Naive thymus-derived CD8-positive, alpha-beta T cell (primary cell): Measurements from ENCODE around the gene PRODH2. TPM values are rescaled to one million over a fixed set of nuclear protein-coding genes. Genes with fewer than 3 reads are reported as not detected.
"Not testable (repeated sequence)": the region's sequence is repeated elsewhere in the genome, so short reads cannot be mapped to it uniquely, and the experiment has no call there.

Experiments used
- ATAC-seq, 2 donors: fragments of 150-1000 bp; cut with Tn5 transposase in 1 of 2; sonication (Bioruptor Pico), chemical (Tn5 transposase) in 1 of 2; 1 replicate in 1 of 2; 2 replicates in 1 of 2; pipeline ENCODE4 v1.10.0; 2021; ENCODE audit warnings: mild to moderate bottlenecking in 2 of 2, moderate library complexity in 2 of 2
- POLR2A ChIA-PET: fragments of 350-600 bp; sonication (Branson Sonifier 250); formaldehyde crosslinking; loops from one replicate; lab custom pipeline; 2021; ENCODE audit warnings: antibody characterized with exemption; lab: Charles Lee
- DNase-seq, 10 donors: peaks; one replicate each; pipeline versions ENCODE4 v3.0.0 to v3.0.0-alpha.2; 2020 to 2022
- H3K27ac Mint-ChIP-seq, 10 donors: one replicate each; pipeline ENCODE4 v1.8.0; 2020 to 2022; ENCODE audit warnings: mild to moderate bottlenecking in 10 of 10, mixed read lengths in 10 of 10, moderate library complexity in 4 of 10, inconsistent platforms in 1 of 10
- H3K27me3 Mint-ChIP-seq, 5 donors: one replicate each; pipeline ENCODE4 v1.8.0; 2021 to 2022; ENCODE audit warnings: mixed read lengths in 5 of 5
- H3K36me3 Mint-ChIP-seq, 3 donors: one replicate each; pipeline ENCODE4 v1.8.0; 2020 to 2022; ENCODE audit warnings: mixed read lengths in 3 of 3, mild to moderate bottlenecking in 2 of 3, inconsistent platforms in 1 of 3
- H3K4me1 Mint-ChIP-seq, 4 donors: one replicate each; pipeline ENCODE4 v1.8.0; 2021 to 2022; ENCODE audit warnings: mixed read lengths in 4 of 4
- H3K4me3 Mint-ChIP-seq, 10 donors: one replicate each; pipeline ENCODE4 v1.8.0; 2020 to 2022; ENCODE audit warnings: mild to moderate bottlenecking in 10 of 10, mixed read lengths in 10 of 10, moderate library complexity in 6 of 10, inconsistent platforms in 1 of 10
- H3K9me3 Mint-ChIP-seq, 9 donors: one replicate each; pipeline ENCODE4 v1.8.0; 2020 to 2022; ENCODE audit warnings: mixed read lengths in 9 of 9, mild to moderate bottlenecking in 3 of 9, inconsistent platforms in 1 of 9, moderate library complexity in 1 of 9
- polyA plus RNA-seq, 3 donors: library from polyadenylated mRNA; unstranded; fragments of 300-500 nt; fragmentation: Illumina TruSeq; gene quantifications; one replicate each; pipeline ENCODE4 v1.2.3, GENCODE V29; 2021
- total RNA-seq, 8 experiments: library from RNA in 2 of 8; stranded (reverse) in 2 of 8; gene quantifications; one replicate each; pipeline ENCODE4 v1.2.3 and lab custom pipeline; 2021 to 2026

PRODH2 gene
- total and polyA plus RNA-seq, 5 experiments from 2014 or later: not detected

- peaks cover 0 to 24% (median 11%) of the 10 kb centered on the region in 9 donors for H3K9me3 Mint-ChIP-seq
- H3K27ac Mint-ChIP-seq: no peak overlapping the region
- no peak overlapping the region for H3K4me3 Mint-ChIP-seq
- H3K36me3 Mint-ChIP-seq: peaks cover 0 to 21% (median 10%) of the 10 kb centered on the region in 3 donors
- peaks cover 30 to 58% (median 47%) of the 10 kb centered on the region in 5 donors for H3K27me3 Mint-ChIP-seq
- ATAC-seq (no peak), DNase-seq (no peak)
- H3K4me1 Mint-ChIP-seq: peaks cover 15 to 21% (median 20%) of the 10 kb centered on the region in 4 donors
- POLR2A ChIA-PET: no interaction called here
Measured at GRCh38 chr19:35841961-35842595, 29.4 kb upstream of the PRODH2 start.

GRCh38 chr19:35836096-35836495 is 23.5 kb upstream of the PRODH2 start:
- peaks cover 13 to 52% (median 26%) of the 10 kb centered on the region in 5 donors for H3K27me3 Mint-ChIP-seq
- H3K27ac Mint-ChIP-seq: peak overlapping the region in 1 of 10 donors; percentile 4
- POLR2A ChIA-PET, DNase-seq, H3K4me1 Mint-ChIP-seq, H3K4me3 Mint-ChIP-seq, H3K36me3 Mint-ChIP-seq, ATAC-seq: not testable (repeated sequence)
- H3K9me3 Mint-ChIP-seq: peaks cover 0 to 13% (median 3%) of the 10 kb centered on the region in 9 donors

GRCh38 chr19:35833972-35834371 is 21.3 kb upstream of the PRODH2 start:
- POLR2A ChIA-PET: no interaction called here

GRCh38 chr19:35832054-35832453 is 19.4 kb upstream of the PRODH2 start:
- Mint-ChIP-seq H3K4me3 (no peak overlapping the region), H3K27me3 (peaks cover 17 to 70% (median 30%) of the 10 kb centered on the region in 5 donors), H3K27ac (no peak overlapping the region), H3K9me3 (peaks cover 0 to 3% (median 0%) of the 10 kb centered on the region in 9 donors), H3K4me1 (no peaks in the 10 kb centered on the region), H3K36me3 (peaks cover 0 to 4% (median 0%) of the 10 kb centered on the region in 3 donors)
- POLR2A ChIA-PET: no interaction called here
- ATAC-seq (no peak), DNase-seq (no peak)

More at GRCh38 chr19:35833972-35834371, 21.3 kb upstream of the PRODH2 start:
- DNase-seq (no peak), ATAC-seq (no peak)
- Mint-ChIP-seq H3K9me3 (peaks cover 0 to 8% (median 2%) of the 10 kb centered on the region in 9 donors), H3K27ac (no peak overlapping the region), H3K4me3 (no peak overlapping the region), H3K4me1 (no peaks in the 10 kb centered on the region), H3K36me3 (peaks cover 0 to 6% (median 0%) of the 10 kb centered on the region in 3 donors), H3K27me3 (peaks cover 13 to 65% (median 27%) of the 10 kb centered on the region in 5 donors)

GRCh38 chr19:35830986-35831385 is 18.3 kb upstream of the PRODH2 start:
- Mint-ChIP-seq H3K9me3 (peaks cover 0 to 3% (median 0%) of the 10 kb centered on the region in 9 donors), H3K4me1 (no peaks in the 10 kb centered on the region), H3K27me3 (peaks cover 12 to 59% (median 25%) of the 10 kb centered on the region in 5 donors), H3K27ac (no peak overlapping the region), H3K36me3 (peaks cover 0 to 4% (median 0%) of the 10 kb centered on the region in 3 donors), H3K4me3 (no peak overlapping the region)
- POLR2A ChIA-PET: no interaction called here
- ATAC-seq: no peak
- DNase-seq: no peak

GRCh38 chr19:35828692-35829301 is 16.2 kb upstream of the PRODH2 start:
- H3K9me3 Mint-ChIP-seq: peaks cover 0 to 1% (median 0%) of the 10 kb centered on the region in 9 donors
- H3K4me3 Mint-ChIP-seq: no peak overlapping the region
- DNase-seq (peak in 9 of 10 donors; percentile 20 to 71 (median 39)), ATAC-seq (peak; percentile 57 to 67)
- H3K27ac Mint-ChIP-seq: no peak overlapping the region
- H3K27me3 Mint-ChIP-seq: peaks cover 11 to 58% (median 23%) of the 10 kb centered on the region in 5 donors
- H3K4me1 Mint-ChIP-seq: no peaks in the 10 kb centered on the region
- POLR2A ChIA-PET: no interaction called here
- H3K36me3 Mint-ChIP-seq: peaks cover 0 to 4% (median 0%) of the 10 kb centered on the region in 3 donors

- Mint-ChIP-seq H3K27ac (no peak overlapping the region), H3K27me3 (peaks cover 6 to 38% (median 18%) of the 10 kb centered on the region in 5 donors), H3K9me3 (peaks cover 0 to 1% (median 0%) of the 10 kb centered on the region in 9 donors), H3K4me3 (no peak overlapping the region), H3K36me3 (no peaks in the 10 kb centered on the region), H3K4me1 (peaks cover 0 to 2% (median 0%) of the 10 kb centered on the region in 4 donors)
- DNase-seq: no peak
- ATAC-seq: no peak
- POLR2A ChIA-PET: no interaction called here
Measured at GRCh38 chr19:35824150-35824549, 11.5 kb upstream of the PRODH2 start.

GRCh38 chr19:35822579-35822978 is 9.9 kb upstream of the PRODH2 start:
- Mint-ChIP-seq H3K36me3 (no peaks in the 10 kb centered on the region), H3K27ac (no peak overlapping the region), H3K4me3 (no peak overlapping the region), H3K27me3 (peaks cover 9 to 42% (median 17%) of the 10 kb centered on the region in 5 donors), H3K4me1 (peaks cover 0 to 2% (median 0%) of the 10 kb centered on the region in 4 donors), H3K9me3 (no peaks in the 10 kb centered on the region)
- ATAC-seq (no peak), DNase-seq (no peak)
- POLR2A ChIA-PET: no interaction called here

- peaks cover 0 to 4% (median 0%) of the 10 kb centered on the region in 4 donors for H3K4me1 Mint-ChIP-seq
- peaks cover 6 to 40% (median 16%) of the 10 kb centered on the region in 5 donors for H3K27me3 Mint-ChIP-seq
- no peak overlapping the region for H3K27ac Mint-ChIP-seq
- no peak overlapping the region for H3K4me3 Mint-ChIP-seq
- POLR2A ChIA-PET: no interaction called here
- DNase-seq: no peak
- H3K9me3 Mint-ChIP-seq: no peaks in the 10 kb centered on the region
- no peak for ATAC-seq
- H3K36me3 Mint-ChIP-seq: no peaks in the 10 kb centered on the region
Measured at GRCh38 chr19:35818445-35818844, 5.8 kb upstream of the PRODH2 start.

GRCh38 chr19:35816846-35817245 is 4.2 kb upstream of the PRODH2 start:
- H3K27ac Mint-ChIP-seq: peak overlapping the region in 1 of 10 donors; percentile 10
- POLR2A ChIA-PET: no interaction called here
- no peak overlapping the region for H3K4me3 Mint-ChIP-seq
- DNase-seq (no peak), ATAC-seq (no peak)
- no peaks in the 10 kb centered on the region for H3K36me3 Mint-ChIP-seq
- peaks cover 5 to 36% (median 20%) of the 10 kb centered on the region in 5 donors for H3K27me3 Mint-ChIP-seq
- H3K9me3 Mint-ChIP-seq: no peaks in the 10 kb centered on the region
- H3K4me1 Mint-ChIP-seq: peaks cover 0 to 4% (median 0%) of the 10 kb centered on the region in 4 donors

GRCh38 chr19:35816262-35816661 is 3.6 kb upstream of the PRODH2 start:
- DNase-seq: no peak
- Mint-ChIP-seq H3K27ac (peak overlapping the region in 1 of 10 donors; percentile 22), H3K4me3 (no peak overlapping the region), H3K36me3 (no peaks in the 10 kb centered on the region), H3K4me1 (peaks cover 0 to 4% (median 0%) of the 10 kb centered on the region in 4 donors), H3K27me3 (peaks cover 5 to 41% (median 23%) of the 10 kb centered on the region in 5 donors), H3K9me3 (no peaks in the 10 kb centered on the region)
- POLR2A ChIA-PET: interaction anchor here (0.6 kb wide), 1 partner anchor 323 kb away, joined by 3 read pairs; no protein-coding TSS in a partner anchor
- no peak for ATAC-seq

GRCh38 chr19:35813043-35813890 is 622 bp upstream of the PRODH2 start:
- DNase-seq (no peak), ATAC-seq (no peak)
- H3K27ac Mint-ChIP-seq: no peak overlapping the region
- POLR2A ChIA-PET: no interaction called here
- no peak overlapping the region for H3K4me3 Mint-ChIP-seq
- no peaks in the 10 kb centered on the region for H3K36me3 Mint-ChIP-seq
- H3K9me3 Mint-ChIP-seq: no peaks in the 10 kb centered on the region
- H3K27me3 Mint-ChIP-seq: peaks cover 4 to 43% (median 26%) of the 10 kb centered on the region in 5 donors
- peaks cover 0 to 4% (median 0%) of the 10 kb centered on the region in 4 donors for H3K4me1 Mint-ChIP-seq
